Endothelial cell of umbilical vein (primary cell): ENCODE measurements around the gene RIN2. TPM values are rescaled to one million over a fixed set of nuclear protein-coding genes. Genes with fewer than 3 reads are reported as not detected.

Experiments used
- BruUV-seq: library from RNA; stranded (reverse); fragments of 400-500 nt; replicated peaks from 2 replicates; lab custom pipeline; 2021; lab: Mats Ljungman, UMichigan
- CTCF ChIA-PET: fragments of 300-600, 350-600 bp; sonication (Branson Sonifier 250); formaldehyde crosslinking; loops from one replicate; lab custom pipeline; 2021; ENCODE audit warnings: antibody characterized with exemption, inconsistent platforms; lab: Charles Lee
- POLR2A ChIA-PET: fragments of 300-600, 350-600 bp; sonication (Branson Sonifier 250); formaldehyde crosslinking; loops from one replicate; lab custom pipeline; 2021; ENCODE audit warnings: antibody characterized with exemption, inconsistent platforms; lab: Charles Lee
- DNase-seq: peaks from one replicate; pipeline ENCODE4 v3.0.0-alpha.2; 2011; ENCODE audit warnings: low read depth, low spot score
- FAIRE-seq: peaks from 2 replicates; lab custom pipeline; 2011; peaks lifted over from hg19 to GRCh38; lab: Jason Lieb, UNC
- H2AFZ ChIP-seq: 2 replicates; pipeline ENCODE4 v1.6.0; 2012; ENCODE audit warnings: low read depth, low read length, control low read depth, inconsistent platforms
- H3K27ac ChIP-seq: 2 replicates; pipeline ENCODE4 v1.5.1; 2011; ENCODE audit warnings: low read depth, mild to moderate bottlenecking, control low read depth, low read length, moderate library complexity; ENCODE audit not compliant: insufficient read depth
- H3K27me3 ChIP-seq, 2 experiments: 2 replicates each; pipeline versions ENCODE4 v1.6.0 to v1.6.1; 2011; ENCODE audit warnings: low read length in 2 of 2, mixed read lengths in 1 of 2; ENCODE audit not compliant: control insufficient read depth in 2 of 2, insufficient read depth in 2 of 2
- H3K36me3 ChIP-seq, 2 experiments: 2 replicates in 1 of 2; 3 replicates in 1 of 2; pipeline ENCODE4 v1.5.1; 2011; ENCODE audit warnings: low read length in 2 of 2, mild to moderate bottlenecking in 1 of 2, moderate library complexity in 1 of 2; ENCODE audit not compliant: control insufficient read depth in 2 of 2, insufficient read depth in 2 of 2; ENCODE audit errors: extremely low read depth in 1 of 2
- H3K4me1 ChIP-seq: 3 replicates; pipeline ENCODE4 v1.5.1; 2011; ENCODE audit warnings: mild to moderate bottlenecking, low read length; ENCODE audit not compliant: control insufficient read depth, insufficient read depth; ENCODE audit errors: extremely low read depth
- H3K4me2 ChIP-seq: 2 replicates; pipeline ENCODE4 v1.6.1; 2011; ENCODE audit warnings: low read length, control low read depth, mixed read lengths; ENCODE audit not compliant: insufficient read depth
- H3K4me3 ChIP-seq, 3 experiments: fragments of 200-600 bp in 1 of 3; sonication (generic), shearing (Covaris generic) in 1 of 3; replicated peaks in 1 of 3; 2 replicates each; pipeline ENCODE4 v1.5.1; 2011 to 2016; ENCODE audit warnings: control low read depth in 3 of 3, low read length in 3 of 3, mild to moderate bottlenecking in 2 of 3, inconsistent platforms in 1 of 3, low read depth in 1 of 3, moderate library complexity in 1 of 3; ENCODE audit not compliant: insufficient read depth in 1 of 3
- H3K79me2 ChIP-seq: 2 replicates; pipeline ENCODE4 v1.6.0; 2012; ENCODE audit warnings: low read length, inconsistent platforms; ENCODE audit not compliant: control insufficient read depth, insufficient read depth
- H3K9ac ChIP-seq: replicated peaks from 2 replicates; pipeline ENCODE3; 2011; ENCODE audit warnings: low read length, control low read depth; ENCODE audit not compliant: insufficient read depth; ENCODE audit errors: extremely low read depth
- H3K9me1 ChIP-seq: replicated peaks from 3 replicates; pipeline ENCODE4 v1.6.0; 2011; ENCODE audit warnings: mild to moderate bottlenecking, low read length; ENCODE audit not compliant: control insufficient read depth, insufficient read depth; ENCODE audit errors: extremely low read depth
- H3K9me3 ChIP-seq: replicated peaks from 2 replicates; pipeline ENCODE4 v1.5.1; 2012; ENCODE audit warnings: low read length, inconsistent platforms; ENCODE audit not compliant: control insufficient read depth, insufficient read depth
- H4K20me1 ChIP-seq: replicated peaks from 2 replicates; pipeline ENCODE3; 2011; ENCODE audit warnings: mild to moderate bottlenecking, low read length; ENCODE audit not compliant: control insufficient read depth, insufficient read depth; ENCODE audit errors: extremely low read depth
- CTCF ChIP-seq, 2 donors: IDR thresholded peaks; 1 replicate in 1 of 2; 2 replicates in 1 of 2; pipeline ENCODE4 v1.5.1; 2011; ENCODE audit warnings: low read length in 2 of 2, mild to moderate bottlenecking in 2 of 2, moderate library complexity in 2 of 2, control low read depth in 1 of 2, inconsistent platforms in 1 of 2, low read depth in 1 of 2; ENCODE audit not compliant: insufficient read depth in 1 of 2; ENCODE audit errors: extremely low read depth in 1 of 2
- EZH2 ChIP-seq: IDR thresholded peaks from 2 replicates; pipeline ENCODE4 v1.6.1; 2012; ENCODE audit warnings: borderline replicate concordance, low read depth, mild to moderate bottlenecking, moderate library complexity, low read length, inconsistent platforms; ENCODE audit not compliant: severe bottlenecking
- FOS ChIP-seq: IDR thresholded peaks from 2 replicates; pipeline ENCODE4 v1.6.1; 2011; ENCODE audit warnings: mild to moderate bottlenecking, low read length, moderate library complexity, borderline replicate concordance; ENCODE audit not compliant: insufficient read depth
- GATA2 ChIP-seq: IDR thresholded peaks from 2 replicates; pipeline ENCODE4 v1.7.0; 2011; ENCODE audit warnings: low read depth, mild to moderate bottlenecking, moderate library complexity, mixed read lengths, low read length; ENCODE audit not compliant: insufficient read length, insufficient read depth
- JUN ChIP-seq: IDR thresholded peaks from 2 replicates; pipeline ENCODE4 v1.6.1; 2011; ENCODE audit warnings: borderline replicate concordance, low read depth; ENCODE audit not compliant: insufficient read length, insufficient read depth
- MYC ChIP-seq: IDR thresholded peaks from one replicate; pipeline ENCODE4 v1.6.1; 2011; ENCODE audit warnings: mild to moderate bottlenecking, low read depth, low read length
- POLR2A ChIP-seq: IDR thresholded peaks from 2 replicates; pipeline ENCODE4 v1.6.1; 2012; ENCODE audit warnings: low read depth, mild to moderate bottlenecking, control low read depth, low read length
- POLR2AphosphoS5 ChIP-seq: IDR thresholded peaks from 2 replicates; pipeline ENCODE4 v1.6.1; 2012; ENCODE audit warnings: low read depth, mild to moderate bottlenecking, control low read depth, low read length, moderate library complexity; ENCODE audit not compliant: insufficient read depth
- dilution Hi-C: fragments of 300-500 bp; cut with MboI; formaldehyde crosslinking; loops from one replicate; pipeline ENCODE4 v1.15.0; 2019; ENCODE audit warnings: low sequenced_read_pairs; ENCODE audit not compliant: extremely low pct_ligation_motif_present
- intact Hi-C: fragments of 100-400 bp; cut with micrococcal nuclease; formaldehyde crosslinking; loops from one replicate; pipeline ENCODE4 v1.10.0; 2022
- polyA plus RNA-seq, 4 experiments: library from polyadenylated mRNA; depleted of rRNA in 3 of 4; stranded (reverse) in 3 of 4; unstranded in 1 of 4; fragments of >200 nt; gene quantifications; 2 replicates each; pipeline versions ENCODE4 v1.2.1 to v1.2.3, GENCODE V29; 2011 to 2012; ENCODE audit warnings: missing spikeins in 1 of 4
- total RNA-seq: library from RNA; stranded (reverse); gene quantifications from 2 replicates; pipeline ENCODE4 v1.2.3, GENCODE V29; 2021
- TF ChIP-seq, protein P1 (sequence below): IDR thresholded peaks from 2 replicates; pipeline ENCODE4 v1.6.1; 2011; ENCODE audit not compliant: insufficient read depth, insufficient read length

The RIN2 gene
- total and polyA plus RNA-seq, 2 donors (not counting 3 experiments of a cell fraction or from before 2014, with no cell fraction given), result 22.6 to 119 TPM

GRCh38 chr20:19745106-19745505 is 13.0 kb upstream of the RIN2 start:
- TF ChIP-seq, protein P1, sequence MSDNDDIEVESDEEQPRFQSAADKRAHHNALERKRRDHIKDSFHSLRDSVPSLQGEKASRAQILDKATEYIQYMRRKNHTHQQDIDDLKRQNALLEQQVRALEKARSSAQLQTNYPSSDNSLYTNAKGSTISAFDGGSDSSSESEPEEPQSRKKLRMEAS, result no peak
- TF ChIP-seq CTCF (IDR thresholded peaks at IDR 0.05; ENCODE audit: extremely low read depth in 1 of 2, insufficient read depth in 1 of 2, low read depth in 1 of 2, low read length in 2 of 2), result no peak
- no peak for TF ChIP-seq JUN
- no peak for TF ChIP-seq FOS
- TF ChIP-seq MYC, result no peak
- no peak overlapping the region for H3K27ac ChIP-seq
- H4K20me1 ChIP-seq, result no peaks in the 10 kb centered on the region
- no peak overlapping the region for H3K4me3 ChIP-seq
- H3K4me1 ChIP-seq, result no peaks in the 10 kb centered on the region
- H3K36me3 ChIP-seq, result no peaks in the 10 kb centered on the region
- ChIA-PET CTCF (interaction anchor here (0.6 to 1.3 kb wide), 3 partner anchors 31 to 232 kb away, joined by 3 to 4 read pairs (median 3); no protein-coding TSS in a partner anchor), POLR2A (no interaction called here)
- BruUV-seq, result no TSS peak
- H3K9ac ChIP-seq, result no peak overlapping the region
- no peak overlapping the region for H3K4me2 ChIP-seq
- H3K9me3 ChIP-seq, result no peaks in the 10 kb centered on the region
- no peak for FAIRE-seq
- intact Hi-C loops, result no loop called here
- DNase-seq, result no peak
- H2AFZ ChIP-seq, result no peak overlapping the region
- H3K79me2 ChIP-seq, result no peaks in the 10 kb centered on the region
- H3K27me3 ChIP-seq, result peaks cover 14 to 21% of the 10 kb centered on the region in 2 experiments
- dilution Hi-C loops, result no loop called here
- H3K9me1 ChIP-seq, result no peaks in the 10 kb centered on the region

DNA sequence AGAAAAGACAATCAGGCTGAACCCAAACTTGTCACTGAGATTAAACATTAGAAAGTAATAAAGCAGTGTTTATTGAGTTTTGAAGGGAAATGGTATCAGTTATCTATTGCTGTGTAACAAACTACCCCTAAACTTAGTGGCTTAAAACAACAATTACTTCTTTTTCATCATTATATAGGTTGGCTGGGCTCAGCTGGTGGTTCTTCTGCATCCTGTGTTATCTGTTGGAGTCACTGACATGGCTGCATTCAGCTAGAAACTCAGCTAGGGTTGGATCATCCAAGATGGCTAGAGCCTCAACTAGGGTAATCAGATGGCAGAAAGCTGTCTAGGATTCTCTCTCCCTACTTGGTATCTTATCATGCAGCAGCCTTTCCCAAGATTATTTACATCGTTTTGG is 12.5 kb upstream of the RIN2 start:
- Histone ChIP-seq H3K4me2 (no peak overlapping the region), H3K27ac (no peak overlapping the region), H2AFZ (no peak overlapping the region), H3K36me3 (no peaks in the 10 kb centered on the region), H3K4me1 (no peaks in the 10 kb centered on the region), H3K9me3 (no peaks in the 10 kb centered on the region), H4K20me1 (no peaks in the 10 kb centered on the region), H3K9me1 (no peaks in the 10 kb centered on the region), H3K4me3 (no peak overlapping the region), H3K9ac (no peak overlapping the region), H3K27me3 (peaks cover 14 to 21% of the 10 kb centered on the region in 2 experiments), H3K79me2 (no peaks in the 10 kb centered on the region)
- TF ChIP-seq EZH2 (no peak), CTCF (IDR thresholded peaks at IDR 0.05; ENCODE audit: extremely low read depth in 1 of 2, insufficient read depth in 1 of 2, low read depth in 1 of 2, low read length in 2 of 2) (no peak), FOS (no peak), MYC (no peak), GATA2 (no peak), POLR2A (no peak), POLR2AphosphoS5 (no peak), JUN (no peak)
- TF ChIP-seq, protein P1, result no peak
- no TSS peak for BruUV-seq
- POLR2A ChIA-PET, result no interaction called here
- CTCF ChIA-PET, result interaction anchor here (1.2 to 1.3 kb wide), 2 partner anchors 53 to 231 kb away, joined by 3 to 4 read pairs; no protein-coding TSS in a partner anchor
- no peak for FAIRE-seq
- intact Hi-C loops (no loop called here), dilution Hi-C loops (no loop called here)
- no peak for DNase-seq
